GM23338 (cell line): ENCODE measurements around the gene CST9. TPM values are rescaled to one million over a fixed set of nuclear protein-coding genes. Genes with fewer than 3 reads are reported as not detected.

Source experiments
- ATAC-seq: fragments of 200-7000 bp; cut with Tn5 transposase; 3 replicates; pipeline ENCODE4 v1.9.1; 2020
- DNase-seq: peaks from one replicate; pipeline ENCODE4 v3.0.0-alpha.2; 2015; ENCODE audit warnings: low spot score
- H2AFZ ChIP-seq: fragments of 200-600 bp; sonication (generic); 2 replicates; pipeline ENCODE4 v1.8.0; 2016; ENCODE audit warnings: antibody characterized with exemption, mild to moderate bottlenecking, moderate library complexity
- H3F3A ChIP-seq: fragments of 200-600 bp; sonication (generic); replicated peaks from 2 replicates; pipeline ENCODE4 v1.8.0; 2017; ENCODE audit warnings: antibody characterized with exemption, mixed run types, low read depth
- H3K27ac ChIP-seq: fragments of 200-600 bp; sonication (generic); 2 replicates; pipeline ENCODE4 v1.6.1; 2016; ENCODE audit warnings: low read depth
- H3K27me3 ChIP-seq: fragments of 200-600 bp; sonication (generic); 2 replicates; pipeline ENCODE4 v1.8.0; 2016; ENCODE audit warnings: mild to moderate bottlenecking, mixed run types, moderate library complexity; ENCODE audit not compliant: insufficient read depth
- H3K36me3 ChIP-seq: fragments of 200-600 bp; sonication (generic); 2 replicates; pipeline ENCODE4 v1.8.0; 2016; ENCODE audit warnings: mild to moderate bottlenecking; ENCODE audit not compliant: insufficient read depth
- H3K4me1 ChIP-seq: fragments of 200-600 bp; sonication (generic); 2 replicates; pipeline ENCODE4 v1.8.0; 2016; ENCODE audit warnings: mild to moderate bottlenecking, moderate library complexity; ENCODE audit not compliant: insufficient read depth
- H3K4me2 ChIP-seq: fragments of 200-600 bp; sonication (generic); 2 replicates; pipeline ENCODE4 v1.7.1; 2017; ENCODE audit warnings: mixed run types
- H3K4me3 ChIP-seq: fragments of 200-600 bp; sonication (generic); 2 replicates; pipeline ENCODE4 v1.6.1; 2016; ENCODE audit warnings: mixed run types
- H3K79me2 ChIP-seq: fragments of 200-600 bp; sonication (generic); replicated peaks from 2 replicates; pipeline ENCODE4 v1.8.0; 2017; ENCODE audit warnings: mild to moderate bottlenecking; ENCODE audit not compliant: insufficient read depth
- H3K9me2 ChIP-seq: fragments of 200-600 bp; sonication (generic); 2 replicates; pipeline ENCODE4 v1.8.0; 2017; ENCODE audit not compliant: insufficient read depth
- H4K20me1 ChIP-seq: fragments of 200-600 bp; sonication (generic); replicated peaks from 2 replicates; pipeline ENCODE4 v1.8.0; 2017; ENCODE audit warnings: mild to moderate bottlenecking; ENCODE audit not compliant: insufficient read depth
- H3K27ac Mint-ChIP-seq: 2 replicates; pipeline ENCODE4 v1.8.0; 2020; ENCODE audit warnings: inconsistent platforms, mild to moderate bottlenecking, moderate library complexity, mixed read lengths
- H3K27me3 Mint-ChIP-seq: 3 replicates; pipeline ENCODE4 v1.8.0; 2022; ENCODE audit warnings: low read depth, mild to moderate bottlenecking, moderate library complexity, mixed read lengths, inconsistent platforms; ENCODE audit not compliant: insufficient read depth, poor library complexity
- H3K36me3 Mint-ChIP-seq: 3 replicates; pipeline ENCODE4 v1.8.0; 2021; ENCODE audit warnings: low read depth, mild to moderate bottlenecking, inconsistent platforms, moderate library complexity, mixed read lengths
- H3K4me1 Mint-ChIP-seq: 3 replicates; pipeline ENCODE4 v1.8.0; 2020; ENCODE audit warnings: mild to moderate bottlenecking, inconsistent platforms, mixed read lengths
- H3K4me3 Mint-ChIP-seq: 3 replicates; pipeline ENCODE4 v1.8.0; 2021; ENCODE audit warnings: moderate library complexity, mild to moderate bottlenecking, inconsistent platforms, mixed read lengths
- H3K9me3 Mint-ChIP-seq: 3 replicates; pipeline ENCODE4 v1.8.0; 2020; ENCODE audit warnings: moderate library complexity, mild to moderate bottlenecking, inconsistent platforms, mixed read lengths
- CREB1 ChIP-seq: fragments of 250-450 bp; sonication (Bioruptor Pico); IDR thresholded peaks from 2 replicates; pipeline ENCODE4 v1.5.0; 2020; ENCODE audit warnings: low read depth, mild to moderate bottlenecking, moderate library complexity
- EZH2 ChIP-seq: fragments of 200-600 bp; sonication (generic); IDR thresholded peaks from one replicate; pipeline ENCODE4 v1.8.0; 2017; ENCODE audit warnings: antibody characterized with exemption, mild to moderate bottlenecking, low read depth; ENCODE audit not compliant: unreplicated experiment
- NANOG ChIP-seq: IDR thresholded peaks from 2 replicates; pipeline ENCODE4 v1.6.1; 2016; ENCODE audit warnings: antibody characterized with exemption, borderline replicate concordance
- STAT1 ChIP-seq: IDR thresholded peaks from one replicate; pipeline ENCODE4 v1.6.1; 2016; ENCODE audit warnings: antibody characterized with exemption; ENCODE audit not compliant: unreplicated experiment
- ZNF331 ChIP-seq: fragments of 250-450 bp; sonication (Bioruptor Pico); IDR thresholded peaks from 2 replicates; pipeline ENCODE4 v1.5.0; 2020; ENCODE audit warnings: low read depth, mild to moderate bottlenecking, moderate library complexity
- polyA plus RNA-seq: library from polyadenylated mRNA; unstranded; fragments of >200 nt; fragmentation: Nextera tagmentation; extraction: Ambion mirVana; gene quantifications from 2 replicates; pipeline ENCODE4 v1.2.1, GENCODE V29; 2016
- total RNA-seq: library from RNA; depleted of rRNA; stranded (reverse); fragments of >200 nt; shearing (Covaris generic); gene quantifications from 2 replicates; pipeline ENCODE4 v1.2.3, GENCODE V29; 2014
- TF ChIP-seq, protein P1 (sequence below): fragments of 250-450 bp; sonication (Bioruptor Pico); IDR thresholded peaks from 2 replicates; pipeline ENCODE4 v1.5.0; 2020; ENCODE audit warnings: mild to moderate bottlenecking, moderate library complexity
- TF ChIP-seq, protein P2 (sequence below): IDR thresholded peaks from 2 replicates; pipeline ENCODE4 v1.6.1; 2016; ENCODE audit warnings: antibody characterized with exemption

CST9 gene
- total and polyA plus RNA-seq, 2 experiments from 2014 or later, result not detected

DNA sequence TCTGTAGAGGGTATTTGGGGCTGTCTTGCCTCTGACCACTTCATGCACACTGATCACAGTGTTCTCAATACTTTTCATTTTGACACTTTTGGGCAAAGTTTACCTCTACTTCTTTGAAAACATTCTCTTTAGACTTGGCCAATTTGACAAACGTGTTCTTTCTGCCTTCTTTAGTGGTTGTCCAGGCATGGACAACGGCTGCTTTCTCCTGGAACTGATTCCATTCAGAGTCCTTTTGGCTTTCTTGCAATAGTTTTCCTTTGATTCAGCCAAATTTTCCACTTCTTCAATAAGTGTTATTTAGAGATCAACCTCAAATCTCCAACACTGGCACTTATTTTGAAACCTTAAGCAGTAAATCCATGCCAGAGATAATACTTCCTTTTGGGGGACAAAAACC is 6.7 kb upstream of the CST9 start:
- ATAC-seq, result no peak

More for the DNA sequence above, 6.7 kb upstream of the CST9 start:
- Histone ChIP-seq H3K27ac (no peak overlapping the region), H3K36me3 (no peaks in the 10 kb centered on the region), H3K27me3 (no peaks in the 10 kb centered on the region), H3K9me2 (no peaks in the 10 kb centered on the region), H3K4me2 (no peak overlapping the region), H3F3A (no peaks in the 10 kb centered on the region), H4K20me1 (no peaks in the 10 kb centered on the region), H3K4me3 (no peak overlapping the region), H2AFZ (no peak overlapping the region), H3K79me2 (no peaks in the 10 kb centered on the region), H3K4me1 (peaks cover 6% of the 10 kb centered on the region; the same call in 1 of the 2 replicates)
- no peak for DNase-seq
- Mint-ChIP-seq H3K4me1 (peaks cover 14% of the 10 kb centered on the region), H3K36me3 (no peaks in the 10 kb centered on the region), H3K4me3 (no peak overlapping the region), H3K27me3 (peaks cover 2% of the 10 kb centered on the region), H3K9me3 (no peaks in the 10 kb centered on the region), H3K27ac (no peak overlapping the region)
- TF ChIP-seq, protein P1, sequence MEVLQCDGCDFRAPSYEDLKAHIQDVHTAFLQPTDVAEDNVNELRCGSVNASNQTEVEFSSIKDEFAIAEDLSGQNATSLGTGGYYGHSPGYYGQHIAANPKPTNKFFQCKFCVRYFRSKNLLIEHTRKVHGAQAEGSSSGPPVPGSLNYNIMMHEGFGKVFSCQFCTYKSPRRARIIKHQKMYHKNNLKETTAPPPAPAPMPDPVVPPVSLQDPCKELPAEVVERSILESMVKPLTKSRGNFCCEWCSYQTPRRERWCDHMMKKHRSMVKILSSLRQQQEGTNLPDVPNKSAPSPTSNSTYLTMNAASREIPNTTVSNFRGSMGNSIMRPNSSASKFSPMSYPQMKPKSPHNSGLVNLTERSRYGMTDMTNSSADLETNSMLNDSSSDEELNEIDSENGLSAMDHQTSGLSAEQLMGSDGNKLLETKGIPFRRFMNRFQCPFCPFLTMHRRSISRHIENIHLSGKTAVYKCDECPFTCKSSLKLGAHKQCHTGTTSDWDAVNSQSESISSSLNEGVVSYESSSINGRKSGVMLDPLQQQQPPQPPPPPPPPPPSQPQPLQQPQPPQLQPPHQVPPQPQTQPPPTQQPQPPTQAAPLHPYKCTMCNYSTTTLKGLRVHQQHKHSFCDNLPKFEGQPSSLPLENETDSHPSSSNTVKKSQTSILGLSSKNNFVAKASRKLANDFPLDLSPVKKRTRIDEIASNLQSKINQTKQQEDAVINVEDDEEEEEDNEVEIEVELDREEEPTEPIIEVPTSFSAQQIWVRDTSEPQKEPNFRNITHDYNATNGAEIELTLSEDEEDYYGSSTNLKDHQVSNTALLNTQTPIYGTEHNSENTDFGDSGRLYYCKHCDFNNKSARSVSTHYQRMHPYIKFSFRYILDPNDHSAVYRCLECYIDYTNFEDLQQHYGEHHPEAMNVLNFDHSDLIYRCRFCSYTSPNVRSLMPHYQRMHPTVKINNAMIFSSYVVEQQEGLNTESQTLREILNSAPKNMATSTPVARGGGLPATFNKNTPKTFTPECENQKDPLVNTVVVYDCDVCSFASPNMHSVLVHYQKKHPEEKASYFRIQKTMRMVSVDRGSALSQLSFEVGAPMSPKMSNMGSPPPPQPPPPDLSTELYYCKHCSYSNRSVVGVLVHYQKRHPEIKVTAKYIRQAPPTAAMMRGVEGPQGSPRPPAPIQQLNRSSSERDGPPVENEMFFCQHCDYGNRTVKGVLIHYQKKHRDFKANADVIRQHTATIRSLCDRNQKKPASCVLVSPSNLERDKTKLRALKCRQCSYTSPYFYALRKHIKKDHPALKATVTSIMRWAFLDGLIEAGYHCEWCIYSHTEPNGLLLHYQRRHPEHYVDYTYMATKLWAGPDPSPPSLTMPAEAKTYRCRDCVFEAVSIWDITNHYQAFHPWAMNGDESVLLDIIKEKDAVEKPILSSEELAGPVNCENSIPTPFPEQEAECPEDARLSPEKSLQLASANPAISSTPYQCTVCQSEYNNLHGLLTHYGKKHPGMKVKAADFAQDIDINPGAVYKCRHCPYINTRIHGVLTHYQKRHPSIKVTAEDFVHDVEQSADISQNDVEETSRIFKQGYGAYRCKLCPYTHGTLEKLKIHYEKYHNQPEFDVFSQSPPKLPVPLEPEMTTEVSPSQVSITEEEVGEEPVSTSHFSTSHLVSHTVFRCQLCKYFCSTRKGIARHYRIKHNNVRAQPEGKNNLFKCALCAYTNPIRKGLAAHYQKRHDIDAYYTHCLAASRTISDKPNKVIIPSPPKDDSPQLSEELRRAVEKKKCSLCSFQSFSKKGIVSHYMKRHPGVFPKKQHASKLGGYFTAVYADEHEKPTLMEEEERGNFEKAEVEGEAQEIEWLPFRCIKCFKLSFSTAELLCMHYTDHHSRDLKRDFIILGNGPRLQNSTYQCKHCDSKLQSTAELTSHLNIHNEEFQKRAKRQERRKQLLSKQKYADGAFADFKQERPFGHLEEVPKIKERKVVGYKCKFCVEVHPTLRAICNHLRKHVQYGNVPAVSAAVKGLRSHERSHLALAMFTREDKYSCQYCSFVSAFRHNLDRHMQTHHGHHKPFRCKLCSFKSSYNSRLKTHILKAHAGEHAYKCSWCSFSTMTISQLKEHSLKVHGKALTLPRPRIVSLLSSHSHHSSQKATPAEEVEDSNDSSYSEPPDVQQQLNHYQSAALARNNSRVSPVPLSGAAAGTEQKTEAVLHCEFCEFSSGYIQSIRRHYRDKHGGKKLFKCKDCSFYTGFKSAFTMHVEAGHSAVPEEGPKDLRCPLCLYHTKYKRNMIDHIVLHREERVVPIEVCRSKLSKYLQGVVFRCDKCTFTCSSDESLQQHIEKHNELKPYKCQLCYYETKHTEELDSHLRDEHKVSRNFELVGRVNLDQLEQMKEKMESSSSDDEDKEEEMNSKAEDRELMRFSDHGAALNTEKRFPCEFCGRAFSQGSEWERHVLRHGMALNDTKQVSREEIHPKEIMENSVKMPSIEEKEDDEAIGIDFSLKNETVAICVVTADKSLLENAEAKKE (CRISPR knock-in tag), result no peak
- TF ChIP-seq STAT1 (no peak), CREB1 (CRISPR knock-in tag) (no peak), EZH2 (no peak), ZNF331 (CRISPR knock-in tag) (no peak), NANOG (no peak)
- TF ChIP-seq, protein P2, sequence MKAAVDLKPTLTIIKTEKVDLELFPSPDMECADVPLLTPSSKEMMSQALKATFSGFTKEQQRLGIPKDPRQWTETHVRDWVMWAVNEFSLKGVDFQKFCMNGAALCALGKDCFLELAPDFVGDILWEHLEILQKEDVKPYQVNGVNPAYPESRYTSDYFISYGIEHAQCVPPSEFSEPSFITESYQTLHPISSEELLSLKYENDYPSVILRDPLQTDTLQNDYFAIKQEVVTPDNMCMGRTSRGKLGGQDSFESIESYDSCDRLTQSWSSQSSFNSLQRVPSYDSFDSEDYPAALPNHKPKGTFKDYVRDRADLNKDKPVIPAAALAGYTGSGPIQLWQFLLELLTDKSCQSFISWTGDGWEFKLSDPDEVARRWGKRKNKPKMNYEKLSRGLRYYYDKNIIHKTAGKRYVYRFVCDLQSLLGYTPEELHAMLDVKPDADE, result no peak
